Neuronal stem cell (in vitro differentiated cells): ENCODE data around the gene PPP4R3B.

Experiments used
- DNase-seq: peaks from one replicate; pipeline ENCODE4 v3.0.0-alpha.2; 2013; ENCODE audit warnings: low spot score
- H2AFZ ChIP-seq: one replicate; pipeline ENCODE4 v1.6.1; 2013; ENCODE audit warnings: mild to moderate bottlenecking, low read length, inconsistent platforms
- H2AK5ac ChIP-seq: 2 replicates; pipeline ENCODE4 v1.6.1; 2013; ENCODE audit warnings: low read depth, mild to moderate bottlenecking, inconsistent platforms, low read length, moderate library complexity, mixed read lengths
- H2BK120ac ChIP-seq: 2 replicates; pipeline ENCODE4 v1.6.1; 2013; ENCODE audit warnings: low read depth, mild to moderate bottlenecking, inconsistent platforms, low read length, moderate library complexity, mixed read lengths
- H2BK12ac ChIP-seq: one replicate; pipeline ENCODE4 v1.6.1; 2013; ENCODE audit warnings: low read length, inconsistent platforms
- H2BK15ac ChIP-seq: 2 replicates; pipeline ENCODE4 v1.6.1; 2013; ENCODE audit warnings: mild to moderate bottlenecking, low read length, inconsistent platforms, mixed read lengths
- H2BK5ac ChIP-seq: one replicate; pipeline ENCODE4 v1.6.1; 2013; ENCODE audit warnings: inconsistent platforms, mild to moderate bottlenecking, low read length, moderate library complexity
- H3K14ac ChIP-seq: one replicate; pipeline ENCODE4 v1.6.1; 2013; ENCODE audit warnings: low read length, inconsistent platforms
- H3K18ac ChIP-seq: 2 replicates; pipeline ENCODE4 v1.6.1; 2013; ENCODE audit warnings: low read length, inconsistent platforms
- H3K23ac ChIP-seq: 2 replicates; pipeline ENCODE4 v1.6.1; 2013; ENCODE audit warnings: low read depth, mild to moderate bottlenecking, mixed read lengths, low read length, inconsistent platforms; ENCODE audit not compliant: poor library complexity
- H3K27ac ChIP-seq: replicated peaks from 3 replicates; pipeline ENCODE4 v1.5.1; 2013; ENCODE audit warnings: low read length, inconsistent platforms
- H3K27me3 ChIP-seq, 3 experiments: 2 replicates each; pipeline ENCODE4 v1.6.1; 2013; ENCODE audit warnings: low read length in 3 of 3, mild to moderate bottlenecking in 2 of 3, inconsistent platforms in 1 of 3, low read depth in 1 of 3, mixed read lengths in 1 of 3, moderate library complexity in 1 of 3; ENCODE audit not compliant: control insufficient read depth in 3 of 3, insufficient read depth in 3 of 3
- H3K36me3 ChIP-seq, 2 donors: replicated peaks in 1 of 2; 2 replicates each; pipeline ENCODE4 v1.6.1; 2013; ENCODE audit warnings: low read length in 2 of 2; ENCODE audit not compliant: control insufficient read depth in 2 of 2, insufficient read depth in 2 of 2
- H3K4ac ChIP-seq: 2 replicates; pipeline ENCODE4 v1.6.1; 2013; ENCODE audit warnings: inconsistent platforms, mild to moderate bottlenecking, low read length, moderate library complexity
- H3K4me1 ChIP-seq, 2 donors: 1 replicate in 1 of 2; 2 replicates in 1 of 2; pipeline ENCODE4 v1.6.1; 2013; ENCODE audit warnings: low read length in 2 of 2, low read depth in 1 of 2; ENCODE audit not compliant: control insufficient read depth in 2 of 2, insufficient read depth in 1 of 2
- H3K4me2 ChIP-seq: one replicate; pipeline ENCODE4 v1.6.1; 2013; ENCODE audit warnings: mild to moderate bottlenecking, low read length, inconsistent platforms; ENCODE audit not compliant: insufficient read depth, poor library complexity, severe bottlenecking
- H3K4me3 ChIP-seq, 2 donors: 2 replicates each; pipeline ENCODE4 v1.5.1; 2013; ENCODE audit warnings: low read length in 2 of 2, mild to moderate bottlenecking in 2 of 2, inconsistent platforms in 1 of 2, moderate library complexity in 1 of 2
- H3K79me1 ChIP-seq: one replicate; pipeline ENCODE4 v1.6.1; 2013; ENCODE audit warnings: low read depth, mild to moderate bottlenecking, inconsistent platforms, low read length, moderate library complexity
- H3K9ac ChIP-seq: one replicate; pipeline ENCODE4 v1.6.1; 2013; ENCODE audit warnings: mild to moderate bottlenecking, low read depth, low read length, inconsistent platforms; ENCODE audit not compliant: poor library complexity
- H3K9me3 ChIP-seq, 2 donors: replicated peaks in 1 of 2; 2 replicates each; pipeline versions ENCODE3 to v1.6.1; 2013; ENCODE audit warnings: low read length in 2 of 2, mild to moderate bottlenecking in 2 of 2, inconsistent platforms in 1 of 2, low read depth in 1 of 2, mixed read lengths in 1 of 2, moderate library complexity in 1 of 2; ENCODE audit not compliant: control insufficient read depth in 2 of 2, insufficient read depth in 1 of 2
- H4K8ac ChIP-seq: one replicate; pipeline ENCODE4 v1.6.1; 2013; ENCODE audit warnings: low read depth, mild to moderate bottlenecking, inconsistent platforms, low read length, moderate library complexity
- H4K91ac ChIP-seq: one replicate; pipeline ENCODE4 v1.6.1; 2013; ENCODE audit warnings: low read length, low read depth, mild to moderate bottlenecking, inconsistent platforms; ENCODE audit not compliant: poor library complexity
- WGBS, 2 donors: extraction: QIAGEN DNeasy Blood & Tissue Kit; methylation state at CpG; one replicate each; pipeline ENCODE4 v1.1.7; 2013; ENCODE audit warnings: missing lambda C conversion rate in 2 of 2, mixed read lengths in 1 of 2; ENCODE audit not compliant: insufficient read length in 2 of 2, insufficient replicate concordance in 1 of 2; ENCODE audit errors: extremely low coverage in 2 of 2; 5-methylcytosine and 5-hydroxymethylcytosine counted together

The PPP4R3B gene

GRCh38 chr2:55518841-55519165 lies 98.6 kb downstream of the PPP4R3B start:
- H2AFZ ChIP-seq, result peak overlapping the region; percentile 93
- peak; percentile 23 for DNase-seq
- peak overlapping the region; percentile 61 to 83 for H3K4me3 ChIP-seq
- no peak overlapping the region for H4K91ac ChIP-seq
- H3K4me1 ChIP-seq, result peaks cover 2 to 4% of the 10 kb centered on the region in 2 donors
- H3K79me1 ChIP-seq, result no peaks in the 10 kb centered on the region
- no peak overlapping the region for H3K27ac ChIP-seq
- H2BK12ac ChIP-seq, result no peak overlapping the region
- H3K14ac ChIP-seq, result no peak overlapping the region
- H3K9ac ChIP-seq, result no peak overlapping the region
- no peak overlapping the region for H4K8ac ChIP-seq
- no peak overlapping the region for H2BK5ac ChIP-seq
- H3K23ac ChIP-seq, result no peak overlapping the region
- peaks cover 3 to 7% of the 10 kb centered on the region in 2 donors for H3K36me3 ChIP-seq
- H2BK120ac ChIP-seq, result no peak overlapping the region
- no peak overlapping the region for H2AK5ac ChIP-seq
- H3K27me3 ChIP-seq, result no peaks in the 10 kb centered on the region
- H3K4ac ChIP-seq, result no peak overlapping the region
- H3K9me3 ChIP-seq, result no peaks in the 10 kb centered on the region
- no peak overlapping the region for H3K18ac ChIP-seq
- peak overlapping the region; percentile 56 for H3K4me2 ChIP-seq
- WGBS, 2 donors, result no CpG with 5 or more reads among the region's 9 CpGs
- H2BK15ac ChIP-seq, result no peak overlapping the region

- Histone ChIP-seq H2BK120ac (no peak overlapping the region), H2BK5ac (no peak overlapping the region), H2BK15ac (no peak overlapping the region), H2AK5ac (no peak overlapping the region), H4K91ac (no peak overlapping the region), H2AFZ (no peak overlapping the region), H3K4me1 (no peaks in the 10 kb centered on the region), H3K23ac (no peak overlapping the region), H3K27me3 (no peaks in the 10 kb centered on the region), H3K4me3 (no peak overlapping the region), H3K36me3 (no peaks in the 10 kb centered on the region), H3K27ac (no peak overlapping the region), H3K4ac (no peak overlapping the region), H2BK12ac (no peak overlapping the region), H3K9ac (no peak overlapping the region), H3K9me3 (no peaks in the 10 kb centered on the region), H4K8ac (no peak overlapping the region), H3K79me1 (no peaks in the 10 kb centered on the region), H3K14ac (no peak overlapping the region), H3K4me2 (no peak overlapping the region), H3K18ac (no peak overlapping the region)
- peak; percentile 27 for DNase-seq
- WGBS, 2 donors, result no CpG with 5 or more reads among the region's 7 CpGs
These were observed 105.8 kb downstream of the PPP4R3B start for GRCh38 chr2:55511508-55512124.

GRCh38 chr2:55502590-55503141 lies 114.8 kb downstream of the PPP4R3B start:
- Histone ChIP-seq H3K18ac (no peak overlapping the region), H3K27me3 (no peaks in the 10 kb centered on the region), H3K79me1 (no peaks in the 10 kb centered on the region), H4K8ac (no peak overlapping the region), H2BK120ac (no peak overlapping the region), H2AK5ac (no peak overlapping the region), H3K4ac (no peak overlapping the region), H3K4me1 (no peaks in the 10 kb centered on the region), H3K23ac (no peak overlapping the region), H2BK12ac (no peak overlapping the region), H2AFZ (peak overlapping the region; percentile 42), H3K36me3 (no peaks in the 10 kb centered on the region), H3K27ac (no peak overlapping the region), H3K14ac (no peak overlapping the region), H4K91ac (no peak overlapping the region), H3K9me3 (no peaks in the 10 kb centered on the region), H3K4me3 (no peak overlapping the region), H2BK5ac (no peak overlapping the region), H3K4me2 (no peak overlapping the region), H2BK15ac (no peak overlapping the region), H3K9ac (no peak overlapping the region)
- no peak for DNase-seq
- no CpG with 5 or more reads among the region's 9 CpGs for WGBS, 2 donors

GRCh38 chr2:55500025-55500424 lies 117.4 kb downstream of the PPP4R3B start:
- no peak overlapping the region for H3K9ac ChIP-seq
- H3K4me1 ChIP-seq, result no peaks in the 10 kb centered on the region
- no peak overlapping the region for H2BK15ac ChIP-seq
- H3K27me3 ChIP-seq, result no peaks in the 10 kb centered on the region
- no peak overlapping the region for H3K4me2 ChIP-seq
- H3K4ac ChIP-seq, result no peak overlapping the region
- H3K14ac ChIP-seq, result no peak overlapping the region
- H3K36me3 ChIP-seq, result no peaks in the 10 kb centered on the region
- H2BK5ac ChIP-seq, result no peak overlapping the region
- no peak overlapping the region for H2BK120ac ChIP-seq
- H4K8ac ChIP-seq, result no peak overlapping the region
- H3K79me1 ChIP-seq, result no peaks in the 10 kb centered on the region
- no peak overlapping the region for H2AFZ ChIP-seq
- no peak overlapping the region for H2BK12ac ChIP-seq
- H3K9me3 ChIP-seq, result no peaks in the 10 kb centered on the region
- no CpG with 5 or more reads among the region's 2 CpGs for WGBS, 2 donors
- no peak overlapping the region for H4K91ac ChIP-seq
- DNase-seq, result no peak
- no peak overlapping the region for H3K27ac ChIP-seq
- no peak overlapping the region for H3K18ac ChIP-seq
- no peak overlapping the region for H3K4me3 ChIP-seq
- no peak overlapping the region for H3K23ac ChIP-seq
- no peak overlapping the region for H2AK5ac ChIP-seq
